HG03196 (cell line): ENCODE results near the gene NRROS.
"Not testable (repeated sequence)": the region's sequence is repeated elsewhere in the genome, so short reads cannot be mapped to it uniquely, and the experiment has no call there.

ENCODE experiments used
- ATAC-seq: cut with Tn5 transposase; IDR thresholded peaks from one replicate; pipeline ENCODE4 v1.9.1; 2021; ENCODE audit not compliant: unreplicated experiment

NRROS gene

GRCh38 chr3:196639483-196640296 is at the start of gene NRROS:
TSS of gene NRROS (plus strand) at chr3:196639694. CDS start at chr3:196654540, 14,846 bp downstream.
- ATAC-seq: peak; percentile 31

DNA sequence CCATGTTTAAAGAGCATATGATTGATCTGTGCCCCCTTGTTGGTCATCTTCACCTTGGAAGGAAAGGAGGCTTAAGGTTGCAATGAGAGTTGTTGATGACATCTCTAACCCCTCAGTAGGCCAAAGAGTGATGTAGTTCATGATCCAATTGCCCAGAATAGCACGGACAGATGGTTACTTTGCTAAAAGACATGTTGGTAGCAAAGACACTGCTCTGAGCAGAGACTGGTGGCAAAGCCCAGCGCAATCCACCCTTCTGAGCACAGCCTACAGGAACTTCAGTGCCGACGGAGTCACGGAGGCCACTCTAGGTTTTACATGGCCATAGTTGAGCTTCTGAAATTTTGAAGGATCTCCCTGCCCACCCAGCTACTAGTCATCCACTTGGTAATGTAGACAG is 49.2 kb upstream of the NRROS start:
- ATAC-seq: no peak

DNA sequence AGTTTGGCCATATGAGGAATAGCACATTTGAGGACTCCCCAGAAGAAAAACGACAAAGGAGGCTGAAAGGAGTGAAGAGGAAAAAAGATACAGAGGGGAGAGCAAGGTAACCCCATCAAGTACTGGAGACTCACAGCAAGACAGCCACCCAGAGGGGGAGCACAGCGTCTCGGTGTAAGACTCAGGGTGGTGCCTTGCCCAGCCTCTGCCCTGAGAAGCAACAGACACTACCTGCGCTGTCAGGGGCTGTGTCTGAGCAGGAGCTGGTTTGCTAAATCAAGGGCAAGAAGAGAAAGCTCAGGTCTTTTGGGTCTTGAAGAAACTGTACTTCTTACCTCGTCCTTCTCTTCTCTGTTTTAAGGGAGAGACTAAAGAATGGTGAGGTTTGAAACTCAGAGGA is 43.1 kb upstream of the NRROS start:
- ATAC-seq: no peak

GRCh38 chr3:196597971-196598733 is 41.3 kb upstream of the NRROS start:
- not testable (repeated sequence) for ATAC-seq

DNA sequence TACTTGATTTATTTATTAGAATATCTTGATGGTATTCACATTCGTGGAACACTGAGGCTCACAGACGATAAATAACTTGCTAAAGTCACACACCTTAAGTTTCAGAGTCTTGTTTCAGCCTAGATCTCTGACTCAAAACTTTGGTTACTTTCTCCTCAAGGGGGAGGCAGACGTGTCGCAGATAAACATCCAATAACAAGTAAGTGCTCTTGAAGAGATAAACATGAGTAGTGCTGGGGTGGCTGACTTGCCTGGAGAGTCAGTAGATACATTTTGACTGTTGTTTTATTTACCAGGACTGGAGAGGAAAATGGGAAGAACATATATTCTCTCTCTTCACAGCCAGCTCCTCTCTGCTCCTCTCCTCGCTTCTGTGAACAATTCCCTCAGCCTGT is 39.8 kb upstream of the NRROS start:
- ATAC-seq: no peak

- ATAC-seq: no peak
These were observed 39.1 kb upstream of the NRROS start for GRCh38 chr3:196600359-196600758.

DNA sequence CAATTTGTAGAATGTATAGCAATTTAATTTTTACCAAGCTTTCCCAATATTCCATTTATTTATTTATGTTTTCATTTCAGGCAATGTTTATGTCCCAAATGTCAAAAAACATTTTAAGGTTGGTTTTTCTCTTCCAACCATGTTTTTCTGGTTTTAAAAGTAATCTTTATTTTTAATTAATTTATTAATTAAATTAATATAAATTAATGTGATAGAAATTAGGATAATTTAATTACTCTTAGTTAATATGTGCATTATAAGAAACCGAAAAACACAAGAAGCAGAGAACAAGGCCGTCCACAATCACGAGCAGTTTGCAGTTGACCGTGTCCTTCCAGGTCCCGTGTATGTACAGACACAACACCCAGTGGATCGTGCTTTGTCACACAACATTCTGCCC is 36.8 kb upstream of the NRROS start:
- ATAC-seq: no peak

GRCh38 chr3:196603683-196604082 is 35.8 kb upstream of the NRROS start:
- ATAC-seq: no peak

GRCh38 chr3:196604548-196604947 is 34.9 kb upstream of the NRROS start:
- ATAC-seq: no peak

DNA sequence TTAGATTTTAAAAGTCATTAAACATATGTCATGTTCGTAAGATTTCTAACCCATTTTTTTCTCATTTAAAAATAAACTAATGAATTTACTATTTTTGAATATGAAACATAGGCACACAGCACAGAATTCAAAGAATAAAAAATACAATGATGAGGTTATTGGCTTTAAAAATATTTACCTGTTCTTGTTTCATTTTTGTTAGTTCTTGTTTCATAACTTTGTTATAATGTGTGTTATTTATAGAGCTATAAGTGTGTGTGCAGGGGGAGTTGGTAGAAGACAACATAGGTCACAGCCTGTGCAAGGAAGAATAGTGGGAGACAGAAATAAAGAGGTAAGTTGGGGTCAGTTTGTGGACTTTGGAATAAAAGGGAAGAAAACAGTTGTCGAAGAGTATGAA is 30.8 kb upstream of the NRROS start:
- ATAC-seq: no peak

- peak; percentile 72 for ATAC-seq
These were observed 30.1 kb upstream of the NRROS start for GRCh38 chr3:196609343-196609775.

DNA sequence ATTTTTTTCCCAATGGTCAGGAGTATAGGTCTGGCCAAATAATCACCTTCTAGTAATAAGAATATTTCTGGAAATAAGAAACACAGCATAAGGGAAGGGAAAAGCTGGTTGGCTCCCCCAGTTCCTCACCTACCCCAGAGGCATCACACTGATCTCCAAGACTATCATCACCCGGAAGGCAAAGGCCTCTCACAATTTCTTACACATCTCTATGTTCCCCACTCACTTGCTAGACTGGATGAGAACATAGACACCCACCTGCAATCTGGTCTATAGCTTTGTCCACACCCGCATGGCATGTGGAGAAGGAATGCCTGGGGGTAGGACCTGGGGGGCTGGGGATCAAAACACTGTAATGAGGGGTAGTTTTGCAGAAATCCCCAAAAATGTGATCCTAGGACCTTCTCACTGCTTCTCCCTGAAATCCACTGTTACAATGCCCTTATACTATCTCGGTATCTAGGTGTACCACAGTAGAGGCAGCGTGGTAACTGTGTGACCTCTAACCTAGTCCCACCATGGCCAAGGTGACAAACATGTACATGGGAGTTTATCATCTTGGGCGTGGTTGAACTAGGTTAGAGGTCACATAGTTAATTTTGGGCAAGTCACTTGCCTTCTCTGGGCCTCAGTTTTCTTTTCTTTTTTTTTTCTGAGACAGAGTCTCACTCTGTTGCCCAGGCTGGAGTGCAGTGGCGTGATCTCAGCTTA is 29.5 kb upstream of the NRROS start:
- no peak for ATAC-seq

DNA sequence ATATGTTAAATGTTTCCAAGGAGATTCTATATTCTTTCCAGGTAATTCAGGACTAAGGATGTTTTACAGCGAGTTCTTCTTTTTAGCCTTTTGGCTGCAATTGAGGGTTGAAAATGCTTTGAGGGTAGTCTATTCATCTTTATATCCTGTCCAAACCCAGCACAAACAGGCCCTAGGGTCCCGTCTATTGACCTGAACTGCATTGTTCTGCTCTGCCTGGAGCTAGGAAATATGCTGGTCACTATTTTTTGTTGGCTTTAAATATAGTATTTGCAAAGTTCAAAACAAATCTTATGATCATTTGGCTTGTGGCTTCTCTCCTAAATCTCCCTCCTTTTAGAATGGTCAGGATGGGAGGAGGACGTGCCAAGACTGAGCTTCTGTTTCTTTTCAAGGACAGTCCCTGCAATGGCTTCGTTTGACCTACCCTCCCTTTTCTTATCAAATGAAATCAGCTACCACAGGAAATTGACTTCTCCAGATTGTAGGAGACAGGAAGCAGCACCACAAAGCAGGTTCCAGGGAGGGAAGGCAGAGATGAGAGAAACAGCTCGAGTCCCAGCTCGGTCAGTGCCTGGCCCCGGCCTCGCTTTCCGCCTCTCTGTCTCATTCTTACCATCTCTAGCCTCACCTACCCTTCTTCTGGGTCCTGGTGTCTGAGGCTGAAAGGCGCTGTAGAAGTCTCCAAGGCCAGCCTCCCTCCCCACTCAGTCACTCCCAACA is 27.6 kb upstream of the NRROS start:
- ATAC-seq: no peak

DNA sequence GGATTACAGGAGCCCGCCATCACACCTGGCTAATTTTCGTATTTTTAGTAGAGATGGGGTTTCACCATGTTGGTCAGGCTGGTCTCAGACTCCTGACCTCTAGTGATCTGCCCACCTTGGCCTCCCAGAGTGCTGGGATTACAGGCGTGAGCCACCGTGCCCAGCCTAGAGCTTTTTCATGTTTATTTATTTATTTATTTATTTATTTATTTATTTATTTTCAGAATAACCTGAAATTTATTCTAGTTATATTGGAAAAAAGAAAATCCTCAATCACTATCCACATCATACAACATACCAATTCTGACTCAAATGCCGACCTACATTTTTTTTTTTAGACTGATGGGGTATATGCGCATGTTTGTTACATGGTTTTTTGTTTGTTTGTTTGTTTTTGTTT is 24.3 kb upstream of the NRROS start:
- not testable (repeated sequence) for ATAC-seq

GRCh38 chr3:196617256-196617655 is 22.2 kb upstream of the NRROS start:
- no peak for ATAC-seq

DNA sequence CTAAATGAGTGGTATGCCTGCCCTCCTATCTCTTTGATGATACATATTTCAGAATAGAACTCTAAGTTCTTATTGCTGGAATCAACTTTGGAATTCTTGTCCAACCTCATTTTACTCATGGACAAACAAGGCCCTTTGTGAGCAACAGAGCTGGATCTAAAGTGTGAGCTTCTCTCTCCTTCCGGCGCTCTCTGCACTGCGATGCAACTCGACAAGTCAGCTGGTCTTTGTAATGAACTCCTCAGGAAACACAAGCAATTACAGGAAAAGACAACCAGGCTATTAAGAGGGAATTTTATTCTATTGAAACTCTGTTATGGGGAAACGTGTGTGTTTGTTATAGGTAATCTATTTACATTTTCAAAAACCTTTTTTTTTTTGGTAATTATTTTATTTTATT is 20.3 kb upstream of the NRROS start:
- ATAC-seq: no peak

DNA sequence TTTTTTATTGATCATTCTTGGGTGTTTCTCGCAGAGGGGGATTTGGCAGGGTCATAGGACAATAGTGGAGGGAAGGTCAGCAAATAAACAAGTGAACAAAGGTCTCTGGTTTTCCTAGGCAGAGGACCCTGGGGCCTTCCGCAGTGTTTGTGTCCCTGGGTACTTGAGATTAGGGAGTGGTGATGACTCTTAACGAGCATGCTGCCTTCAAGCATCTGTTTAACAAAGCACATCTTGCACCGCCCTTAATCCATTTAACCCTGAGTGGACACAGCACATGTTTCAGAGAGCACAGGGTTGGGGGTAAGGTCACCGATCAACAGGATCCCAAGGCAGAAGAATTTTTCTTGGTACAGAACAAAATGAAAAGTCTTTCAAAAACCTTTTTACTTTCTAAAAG is 19.9 kb upstream of the NRROS start:
- not testable (repeated sequence) for ATAC-seq

DNA sequence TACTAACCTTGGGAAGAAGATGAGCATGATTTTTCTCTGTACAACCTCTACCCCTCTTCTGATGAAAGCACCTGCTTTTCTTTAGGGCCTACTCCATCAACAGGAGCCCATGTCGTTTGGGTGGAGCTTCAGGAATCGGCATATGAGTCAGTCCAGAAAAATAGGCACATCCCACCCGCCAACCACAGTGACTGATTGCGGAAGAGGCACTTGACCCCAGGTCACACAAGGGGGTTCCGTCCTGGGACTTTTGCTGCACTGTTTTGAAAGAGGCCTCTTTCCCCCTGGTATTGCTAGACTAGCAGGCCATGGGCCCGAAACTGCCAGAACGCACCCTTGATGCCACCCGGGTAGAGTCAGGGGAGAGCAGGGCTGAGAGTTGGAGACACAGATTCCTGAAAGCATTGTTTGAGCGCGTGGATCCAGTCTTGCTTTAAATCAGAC is 19.3 kb upstream of the NRROS start:
- ATAC-seq: peak; percentile 49

DNA sequence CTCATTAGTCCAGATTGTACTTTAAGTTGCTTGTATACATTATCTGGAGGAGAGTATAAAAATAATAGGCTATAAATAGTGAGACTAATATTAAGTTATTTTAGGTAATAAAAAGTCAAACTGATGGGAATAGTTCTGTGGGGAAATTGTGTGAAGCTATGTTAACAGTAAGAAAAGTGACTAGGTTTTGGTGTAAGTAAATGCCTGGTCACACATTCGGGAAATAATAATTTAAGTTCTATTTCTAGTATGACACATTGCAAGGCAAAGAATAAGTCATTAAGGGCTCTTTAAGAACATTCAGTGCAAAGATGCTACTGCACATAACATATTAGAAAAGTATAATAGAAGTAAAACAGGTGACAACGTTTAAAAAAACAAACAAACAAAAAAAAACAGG is 18.8 kb upstream of the NRROS start:
- ATAC-seq: no peak

GRCh38 chr3:196621611-196622010 is 17.9 kb upstream of the NRROS start:
- ATAC-seq: no peak
